Brain microvascular endothelial cell (primary cell): ENCODE results near the gene ABL2.

ENCODE experiments used
- DNase-seq: peaks from one replicate; pipeline ENCODE4 v3.0.0-alpha.2; 2020
- H3K27ac ChIP-seq: fragments of 250-450 bp; sonication (Bioruptor Pico); 2 replicates; pipeline ENCODE4 v1.5.1; 2020; ENCODE audit warnings: mild to moderate bottlenecking, moderate library complexity
- H3K27me3 ChIP-seq: fragments of 250-450 bp; sonication (Bioruptor Pico); replicated peaks from 2 replicates; pipeline ENCODE4 v1.5.1; 2020; ENCODE audit warnings: mild to moderate bottlenecking
- H3K36me3 ChIP-seq: fragments of 250-450 bp; sonication (Bioruptor Pico); replicated peaks from 2 replicates; pipeline ENCODE4 v1.5.1; 2020; ENCODE audit warnings: mild to moderate bottlenecking
- H3K4me3 ChIP-seq: 2 replicates; pipeline ENCODE4 v1.5.1; 2011; ENCODE audit warnings: low read depth, mild to moderate bottlenecking, control low read depth, low read length, moderate library complexity
- CTCF ChIP-seq: IDR thresholded peaks from 2 replicates; pipeline ENCODE4 v1.5.1; 2011; ENCODE audit warnings: low read depth, mild to moderate bottlenecking, moderate library complexity, low read length, control low read depth, inconsistent platforms; ENCODE audit errors: missing control alignments
- in situ Hi-C: cut with HindIII; loops from 2 replicates; pipeline ENCODE4 v1.10.0; 2017; ENCODE audit warnings: low sequenced_read_pairs, low pct_ligation_motif_present

Gene ABL2

GRCh38 chr1:179195376-179195775, 34.1 kb downstream of the ABL2 start:
- no peak for TF ChIP-seq CTCF
- H3K4me3 ChIP-seq, result no peak overlapping the region
- no peak overlapping the region for H3K27ac ChIP-seq
- H3K36me3 ChIP-seq, result no peaks in the 10 kb centered on the region
- in situ Hi-C loops, result no loop called here
- DNase-seq, result no peak
- H3K27me3 ChIP-seq, result no peaks in the 10 kb centered on the region

- Histone ChIP-seq H3K4me3 (no peak overlapping the region), H3K27ac (no peak overlapping the region), H3K27me3 (no peaks in the 10 kb centered on the region), H3K36me3 (no peaks in the 10 kb centered on the region)
- no peak for TF ChIP-seq CTCF
- no peak for DNase-seq
- in situ Hi-C loops, result no loop called here
These were observed 35.4 kb downstream of the ABL2 start for GRCh38 chr1:179194068-179194537.

GRCh38 chr1:179190861-179191260, 38.6 kb downstream of the ABL2 start:
- DNase-seq, result peak; percentile 31
- no peaks in the 10 kb centered on the region for H3K36me3 ChIP-seq
- no peak overlapping the region for H3K4me3 ChIP-seq
- TF ChIP-seq CTCF, result no peak
- in situ Hi-C loops, result no loop called here
- no peaks in the 10 kb centered on the region for H3K27me3 ChIP-seq
- no peak overlapping the region for H3K27ac ChIP-seq

- TF ChIP-seq CTCF, result no peak
- DNase-seq, result no peak
These were observed 41.6 kb downstream of the ABL2 start for GRCh38 chr1:179187735-179188471.

GRCh38 chr1:179187043-179187442, 42.4 kb downstream of the ABL2 start:
- no peak for TF ChIP-seq CTCF
- Histone ChIP-seq H3K27me3 (no peaks in the 10 kb centered on the region), H3K27ac (no peak overlapping the region), H3K4me3 (no peak overlapping the region), H3K36me3 (no peaks in the 10 kb centered on the region)
- in situ Hi-C loops, result no loop called here
- DNase-seq, result no peak

More at GRCh38 chr1:179187735-179188471, 41.6 kb downstream of the ABL2 start:
- no peaks in the 10 kb centered on the region for H3K36me3 ChIP-seq
- H3K4me3 ChIP-seq, result no peak overlapping the region
- in situ Hi-C loops, result no loop called here
- H3K27me3 ChIP-seq, result no peaks in the 10 kb centered on the region
- H3K27ac ChIP-seq, result no peak overlapping the region

- no peak for TF ChIP-seq CTCF
- in situ Hi-C loops, result no loop called here
- H3K4me3 ChIP-seq, result no peak overlapping the region
- H3K27me3 ChIP-seq, result no peaks in the 10 kb centered on the region
- DNase-seq, result no peak
- no peak overlapping the region for H3K27ac ChIP-seq
- no peaks in the 10 kb centered on the region for H3K36me3 ChIP-seq
These were observed 45.1 kb downstream of the ABL2 start for GRCh38 chr1:179184403-179184802.
